HG02588 (cell line): Measurements from ENCODE around the gene EHBP1.

Experiments used
- ATAC-seq: cut with Tn5 transposase; IDR thresholded peaks from one replicate; pipeline ENCODE4 v1.9.1; 2021; ENCODE audit warnings: mild to moderate bottlenecking, moderate library complexity; ENCODE audit not compliant: unreplicated experiment

EHBP1 gene

DNA sequence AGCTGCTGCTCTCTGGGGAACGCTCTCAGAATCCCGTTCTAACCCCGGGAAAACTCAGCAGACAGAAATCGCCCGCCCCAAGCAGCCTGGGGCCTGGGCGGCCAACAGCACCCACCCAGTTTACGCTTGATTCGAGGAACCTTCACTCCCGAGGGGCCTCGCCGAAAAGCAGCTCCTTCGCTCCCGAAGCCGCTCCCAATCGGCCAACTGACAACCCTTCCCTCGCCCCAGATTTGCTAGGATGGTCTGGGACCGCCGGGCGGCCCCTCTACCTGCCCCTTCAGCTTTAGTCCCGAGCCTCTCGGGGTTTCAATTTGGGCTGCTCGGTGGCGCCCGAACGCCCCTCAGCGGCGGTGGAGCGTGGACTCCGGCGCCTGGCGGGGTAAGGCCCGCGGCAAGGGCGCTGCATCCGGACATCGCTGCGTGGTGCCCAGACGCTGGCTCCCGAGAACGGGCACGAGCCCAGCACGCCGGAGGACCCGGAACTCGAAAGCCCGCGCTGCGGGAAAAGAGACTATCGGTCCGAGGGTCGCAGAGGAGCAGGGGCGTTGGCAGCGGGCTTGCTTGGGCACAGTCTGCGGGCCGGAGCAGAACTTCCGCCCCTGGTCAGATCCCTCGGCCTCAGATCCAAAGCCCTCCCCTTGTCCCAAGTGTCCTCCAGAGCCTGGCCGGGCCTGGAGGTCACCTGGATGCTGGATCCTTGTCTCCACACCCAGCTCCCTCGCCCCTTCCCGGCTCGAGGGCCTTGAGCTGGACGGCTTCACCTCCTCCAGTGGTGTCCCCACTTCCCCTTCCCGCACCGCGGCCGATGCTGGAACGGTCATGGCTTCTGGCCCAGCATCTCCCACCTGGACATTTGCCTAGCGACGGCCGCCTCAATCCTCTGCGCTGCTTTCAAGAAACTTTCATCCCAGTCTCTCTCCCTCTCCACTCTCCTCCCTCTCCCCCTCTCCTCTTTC lies 342.1 kb downstream of the EHBP1 start:
- no peak for ATAC-seq

DNA sequence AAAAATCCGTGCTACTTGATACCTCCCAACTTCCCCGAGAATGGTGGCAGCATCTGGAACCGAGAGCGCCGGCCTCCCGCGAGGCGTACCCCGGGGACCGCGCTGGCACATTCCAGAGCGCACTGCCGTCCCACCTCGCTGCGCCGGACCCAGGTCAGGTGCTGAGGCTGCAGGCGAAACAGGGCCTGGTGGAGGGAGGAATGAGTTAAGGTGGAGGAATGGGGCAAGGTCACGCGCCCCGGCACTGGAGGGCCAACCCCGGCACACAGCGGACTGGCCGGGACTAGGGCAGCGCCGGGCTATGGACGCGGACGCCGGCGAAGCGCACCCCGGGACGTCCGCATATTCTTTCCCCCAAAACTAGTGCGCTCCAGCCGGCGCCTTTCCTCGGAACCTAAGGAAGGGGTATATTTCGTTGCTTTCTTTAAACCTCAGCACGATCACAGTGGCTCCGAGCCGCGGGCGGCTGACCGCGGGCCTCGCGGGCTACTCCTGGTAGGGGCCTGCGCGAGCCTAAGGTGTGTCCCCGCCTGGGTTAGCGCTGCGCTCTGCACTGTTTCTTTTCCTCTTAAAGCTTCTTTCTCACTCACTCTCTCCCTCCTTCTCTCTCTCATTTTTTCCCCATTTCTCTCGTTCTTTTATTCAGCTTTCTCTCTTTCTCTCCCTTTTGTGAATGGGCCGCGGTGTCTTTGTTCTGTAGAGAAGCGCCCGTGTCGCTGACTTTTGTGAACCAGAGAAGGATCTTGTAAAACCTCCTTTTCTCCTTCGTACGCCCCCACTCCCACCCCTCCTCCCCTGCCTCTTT lies 343.1 kb downstream of the EHBP1 start:
- ATAC-seq, result no peak

DNA sequence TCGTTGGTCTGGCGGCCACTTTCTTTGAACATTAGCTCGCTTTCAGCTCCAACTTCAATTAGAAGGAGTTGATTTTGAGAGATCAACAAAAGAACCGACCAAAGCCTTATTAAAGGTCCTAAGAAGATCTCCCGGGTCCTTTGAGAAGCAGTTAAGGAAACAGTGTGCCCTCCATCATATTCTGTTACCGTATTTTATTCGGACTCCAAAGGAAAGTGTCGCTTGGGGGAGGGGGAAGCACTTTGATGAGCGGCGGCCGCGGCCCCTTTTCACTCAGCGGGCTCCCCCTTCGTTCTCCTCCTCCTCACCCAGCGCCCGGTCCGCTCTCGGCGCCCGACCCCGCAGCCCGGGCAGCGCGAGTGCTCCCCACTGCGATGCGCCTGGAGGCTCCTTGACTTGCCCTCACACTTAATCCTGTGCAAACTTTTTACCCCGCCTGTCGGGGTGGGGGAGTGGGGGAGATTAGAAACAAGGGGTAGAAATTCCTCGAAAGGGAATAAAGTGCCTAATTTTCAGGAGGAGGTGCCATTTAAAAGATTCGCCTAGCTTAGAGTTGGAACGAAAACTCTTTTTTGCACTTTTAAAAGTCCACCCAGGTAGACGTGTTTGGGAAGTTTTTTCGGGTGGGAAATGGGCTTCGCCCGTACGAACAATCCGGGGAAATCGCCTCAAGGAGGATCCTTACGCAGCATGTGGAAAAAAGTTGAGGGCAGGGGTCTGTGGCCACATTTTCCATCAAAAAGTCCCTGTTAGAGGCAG lies 343.9 kb downstream of the EHBP1 start:
- no peak for ATAC-seq

DNA sequence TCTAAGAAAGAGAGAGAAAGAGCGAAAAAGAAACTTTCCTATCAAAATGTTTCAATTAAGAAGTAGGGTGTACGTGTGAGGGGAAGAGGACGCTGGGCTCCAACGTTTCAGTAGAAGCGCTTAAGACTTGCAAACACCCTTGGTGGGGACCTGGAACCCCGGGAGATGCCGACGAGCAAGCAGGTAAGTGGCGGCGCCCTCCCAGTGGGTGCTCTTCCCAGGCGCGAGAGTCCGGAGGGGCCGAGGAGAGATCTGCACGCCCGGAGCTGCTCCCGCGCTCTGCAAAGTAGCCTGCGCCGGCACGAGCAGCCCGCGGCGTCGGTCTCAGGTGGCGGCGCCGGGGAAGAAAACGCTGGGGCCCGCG lies 344.4 kb downstream of the EHBP1 start:
- ATAC-seq, result peak; percentile 31

DNA sequence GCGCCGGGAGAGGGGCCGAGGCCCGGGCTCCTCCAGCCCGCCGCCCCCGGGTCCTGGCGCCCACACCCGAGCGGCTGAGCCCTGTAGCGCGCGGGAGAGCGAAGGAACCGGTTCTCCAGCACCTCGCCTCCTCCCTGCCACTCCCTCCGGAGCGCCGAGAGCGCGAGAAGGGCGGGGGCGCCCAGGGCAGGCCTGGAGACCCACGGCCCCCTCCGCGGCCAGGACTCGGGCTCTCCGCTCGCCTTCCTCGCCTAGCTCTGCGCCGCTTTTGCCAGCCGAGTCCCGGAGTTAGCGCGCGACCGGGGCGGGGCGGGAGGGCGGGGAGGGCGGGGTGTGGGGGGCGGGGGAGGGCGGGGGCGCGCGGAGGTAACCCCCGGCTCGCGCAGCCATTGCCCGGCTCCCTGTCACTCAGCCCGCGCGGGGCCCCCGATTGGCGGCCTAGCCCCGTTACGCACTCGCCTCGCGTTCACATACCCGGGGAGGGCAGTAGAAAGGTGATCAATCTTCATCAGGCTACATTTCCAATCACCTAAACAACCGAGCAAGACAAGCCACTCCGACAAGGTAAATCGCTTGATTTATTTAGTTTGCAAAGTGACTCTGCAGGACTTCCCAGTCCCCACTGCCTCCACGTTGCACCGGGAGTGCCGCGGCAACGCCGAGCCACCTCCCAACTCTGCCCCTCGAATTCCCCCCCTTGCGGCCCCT lies 345.0 kb downstream of the EHBP1 start, which contains the start of gene OTX1:
Gene OTX1 (plus strand): TSS at position 497 of the 708 bp plus-strand sequence. CDS start 2,161 bp downstream, outside the sequence.
- ATAC-seq, result peak; percentile 79

DNA sequence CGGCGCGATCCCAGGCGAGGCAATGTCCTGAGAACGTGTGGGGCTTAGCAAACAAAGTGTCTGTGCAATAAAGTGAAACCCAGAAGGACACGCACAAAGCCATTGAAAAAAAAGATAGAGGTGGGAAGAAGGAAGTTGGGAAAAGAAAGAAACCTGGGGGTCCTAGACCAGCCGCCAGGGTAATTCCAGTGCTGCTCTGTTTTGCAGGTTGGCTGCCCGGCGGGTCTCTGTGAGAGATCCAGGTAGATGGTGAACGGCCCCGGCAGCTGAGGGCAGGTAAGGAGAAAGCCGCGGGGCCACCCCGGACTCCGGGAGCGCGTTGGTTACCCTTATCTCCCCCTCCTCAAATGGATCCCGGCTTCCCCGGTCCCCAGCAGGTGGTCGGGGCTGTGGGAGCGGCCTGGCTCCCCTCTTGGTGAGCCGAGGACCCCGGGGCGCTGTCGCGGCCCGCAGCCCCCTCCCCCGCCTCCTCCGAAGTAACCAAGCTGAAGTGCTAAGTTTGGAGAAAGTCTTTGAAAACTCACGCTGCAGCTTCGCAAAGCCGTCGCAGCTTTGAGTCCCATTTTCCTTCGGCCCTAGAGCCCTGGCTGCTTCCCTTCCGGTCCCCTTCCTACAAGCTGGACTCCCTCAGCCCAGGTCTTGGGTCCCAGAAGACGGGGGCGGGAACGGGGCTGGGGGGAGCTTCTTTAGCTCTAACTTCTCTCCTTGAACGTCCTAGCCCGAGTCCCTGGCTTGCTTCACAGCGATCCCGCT lies 345.7 kb downstream of the EHBP1 start:
- ATAC-seq, result no peak

DNA sequence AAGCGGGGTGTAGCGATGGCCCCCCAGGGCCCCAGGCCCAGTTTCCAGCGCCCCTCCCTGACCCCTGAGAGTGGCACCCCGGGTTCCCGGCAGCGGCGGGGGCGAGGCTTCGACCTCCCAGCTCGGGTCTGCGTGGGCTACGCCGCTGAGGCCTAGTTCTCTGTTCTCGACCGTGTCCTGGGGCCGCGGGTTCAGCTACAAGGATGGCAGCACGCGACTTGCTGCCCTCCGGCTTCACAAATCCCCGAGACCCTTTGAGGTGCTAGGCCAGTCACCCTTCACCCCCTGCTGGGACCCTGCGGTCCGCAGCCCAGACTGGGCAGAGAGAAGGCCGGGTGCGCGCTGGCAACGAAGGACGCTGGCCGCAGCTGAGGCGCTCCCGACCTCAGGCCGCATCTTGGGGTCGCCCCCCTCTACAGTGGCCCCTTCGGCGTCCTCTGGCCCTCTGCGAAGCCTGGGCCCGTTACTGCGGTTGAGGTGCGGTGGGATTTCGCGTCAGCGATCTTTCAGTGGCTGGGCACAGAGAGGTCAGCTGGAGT lies 346.4 kb downstream of the EHBP1 start:
- no peak for ATAC-seq

DNA sequence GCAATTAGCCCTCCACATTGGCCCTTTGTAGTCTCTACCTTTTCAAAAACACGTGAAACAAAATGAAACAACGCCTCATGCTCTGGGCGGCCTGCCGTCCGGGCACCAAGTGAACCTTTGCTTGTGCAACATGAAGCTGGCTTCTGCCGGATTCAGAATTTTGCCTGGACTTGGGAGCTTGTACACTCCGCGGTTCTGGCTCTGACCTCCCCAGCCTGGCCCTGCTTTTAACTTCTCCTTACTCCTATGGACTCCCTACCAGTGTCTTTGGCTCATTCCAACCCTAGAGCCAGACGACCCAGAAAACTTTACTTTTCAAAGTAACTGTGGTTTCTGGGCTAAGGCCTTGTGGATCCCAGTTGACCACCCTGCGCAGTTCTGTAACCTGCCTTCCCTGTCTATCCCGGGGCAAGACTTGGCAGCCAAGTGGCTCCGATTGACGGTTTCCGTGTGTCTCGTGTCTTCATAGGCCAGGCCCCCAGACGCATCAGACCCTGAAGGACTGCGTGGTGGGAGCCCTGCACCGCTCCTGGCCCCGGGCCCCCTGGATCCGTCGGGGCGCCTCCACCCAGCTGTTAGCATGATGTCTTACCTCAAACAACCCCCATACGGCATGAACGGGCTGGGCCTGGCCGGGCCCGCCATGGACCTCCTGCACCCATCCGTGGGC lies 347.0 kb downstream of the EHBP1 start:
- no peak for ATAC-seq

DNA sequence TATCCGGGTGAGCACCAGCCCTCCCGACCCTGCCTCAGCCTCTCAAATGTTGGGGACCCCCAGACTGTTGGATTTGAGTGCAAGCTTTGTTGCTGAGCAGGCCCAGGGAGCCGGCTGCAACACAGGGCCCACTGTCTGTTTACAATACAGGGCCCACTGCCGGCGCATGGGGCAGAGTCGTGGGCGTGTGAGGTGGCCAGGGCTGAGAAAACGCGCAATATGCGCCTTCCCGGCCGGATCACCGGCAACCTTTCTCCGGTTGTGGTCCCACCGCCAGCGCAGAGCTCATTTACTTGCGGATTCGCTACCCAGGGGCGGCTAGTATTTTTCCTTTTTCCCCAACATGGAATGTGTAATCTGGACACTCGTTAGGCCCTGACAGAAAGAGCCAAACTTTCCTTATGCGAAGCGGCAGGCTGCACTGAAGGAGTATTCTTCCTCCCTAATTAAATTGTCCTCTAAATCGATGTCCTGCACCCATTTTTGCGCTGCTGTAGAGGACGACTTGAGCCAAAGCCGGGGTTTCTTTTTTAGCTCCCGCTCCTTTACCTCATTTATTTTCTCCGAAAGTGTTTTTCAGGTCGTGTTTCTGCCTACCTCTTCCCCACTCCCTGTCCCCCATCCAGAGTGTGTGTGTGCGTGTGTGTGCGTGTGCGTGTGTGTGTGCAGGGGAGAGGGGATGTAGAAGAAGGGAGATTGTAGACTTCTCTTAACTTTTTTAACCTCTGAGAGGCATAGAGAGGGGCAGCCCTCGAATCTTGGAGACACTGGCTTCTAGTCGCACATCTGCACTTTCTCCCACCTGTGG lies 347.8 kb downstream of the EHBP1 start:
- ATAC-seq, result no peak

DNA sequence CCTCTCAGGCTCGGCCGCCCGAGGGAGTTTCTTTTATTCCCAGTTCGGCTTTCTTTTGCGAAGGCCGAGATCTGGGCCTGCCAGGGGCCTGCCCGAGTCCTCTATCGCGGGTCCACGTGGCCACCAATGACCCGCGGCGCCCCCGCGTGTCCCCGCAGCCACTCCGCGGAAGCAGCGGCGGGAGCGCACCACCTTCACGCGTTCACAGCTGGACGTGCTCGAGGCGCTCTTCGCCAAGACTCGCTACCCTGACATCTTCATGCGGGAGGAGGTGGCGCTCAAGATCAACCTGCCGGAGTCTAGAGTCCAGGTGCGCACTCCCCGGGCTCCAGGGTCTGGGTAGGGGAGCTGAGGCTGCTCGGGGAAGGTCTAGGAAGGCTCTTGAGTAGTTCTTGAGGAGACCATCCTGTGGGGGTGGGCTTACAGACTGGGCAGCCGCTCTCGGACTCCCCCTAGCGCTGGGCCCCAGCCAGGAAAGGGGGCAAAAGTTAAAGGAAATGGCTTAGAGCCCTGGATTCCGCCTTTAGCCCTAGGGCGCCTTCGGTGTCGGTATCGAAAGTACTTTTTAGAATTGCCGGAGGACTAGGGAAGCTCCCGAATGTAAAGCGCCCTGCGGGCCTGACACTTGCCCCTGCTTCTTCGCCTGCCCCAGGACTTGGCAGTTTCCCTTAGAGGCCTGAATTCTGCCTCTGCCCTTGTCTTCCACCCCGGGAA lies 348.5 kb downstream of the EHBP1 start:
- no peak for ATAC-seq

DNA sequence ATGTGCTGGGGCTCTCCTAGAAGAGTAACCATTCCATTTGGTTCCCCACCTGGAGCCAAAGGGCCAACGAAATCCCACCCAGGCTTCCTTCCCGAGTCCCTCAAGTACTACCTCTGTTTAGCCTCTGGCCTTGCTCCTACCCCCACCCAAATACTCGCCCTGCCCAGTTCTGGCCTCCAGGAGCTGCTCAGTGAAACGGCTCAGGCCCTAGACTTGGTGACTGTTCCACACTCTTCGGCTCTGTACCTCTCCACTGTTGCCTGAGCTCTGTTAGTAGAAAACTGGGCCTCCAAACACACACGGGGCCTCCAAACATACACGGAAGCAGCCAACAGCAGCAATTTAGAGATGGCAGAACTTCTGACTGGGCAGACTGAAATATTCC lies 349.3 kb downstream of the EHBP1 start:
- ATAC-seq, result no peak

DNA sequence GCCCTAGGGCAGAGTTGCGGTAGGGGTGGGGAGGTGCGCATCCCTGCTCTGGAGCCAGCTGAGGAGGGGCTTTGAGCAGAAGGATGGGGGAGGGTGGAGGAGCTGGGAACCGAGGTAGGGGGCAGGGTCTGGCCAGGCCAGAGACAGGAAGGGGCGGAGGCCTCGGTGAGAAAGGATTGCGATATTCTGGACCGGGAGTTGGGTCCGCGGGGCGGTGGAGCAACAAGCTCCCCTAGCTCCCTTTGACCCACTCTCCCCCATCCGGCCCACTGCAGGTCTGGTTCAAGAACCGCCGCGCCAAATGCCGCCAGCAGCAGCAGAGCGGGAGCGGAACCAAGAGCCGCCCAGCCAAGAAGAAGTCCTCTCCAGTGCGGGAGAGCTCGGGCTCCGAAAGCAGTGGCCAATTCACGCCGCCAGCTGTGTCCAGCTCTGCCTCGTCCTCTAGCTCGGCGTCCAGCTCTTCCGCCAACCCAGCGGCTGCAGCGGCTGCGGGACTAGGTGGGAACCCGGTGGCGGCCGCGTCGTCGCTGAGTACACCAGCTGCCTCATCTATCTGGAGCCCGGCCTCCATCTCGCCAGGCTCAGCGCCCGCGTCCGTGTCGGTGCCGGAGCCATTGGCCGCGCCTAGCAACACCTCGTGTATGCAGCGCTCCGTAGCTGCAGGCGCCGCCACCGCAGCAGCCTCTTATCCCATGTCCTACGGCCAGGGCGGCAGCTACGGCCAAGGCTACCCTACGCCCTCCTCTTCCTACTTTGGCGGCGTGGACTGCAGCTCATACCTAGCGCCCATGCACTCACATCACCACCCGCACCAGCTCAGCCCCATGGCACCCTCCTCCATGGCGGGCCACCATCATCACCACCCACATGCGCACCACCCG lies 350.0 kb downstream of the EHBP1 start:
- ATAC-seq, result no peak

DNA sequence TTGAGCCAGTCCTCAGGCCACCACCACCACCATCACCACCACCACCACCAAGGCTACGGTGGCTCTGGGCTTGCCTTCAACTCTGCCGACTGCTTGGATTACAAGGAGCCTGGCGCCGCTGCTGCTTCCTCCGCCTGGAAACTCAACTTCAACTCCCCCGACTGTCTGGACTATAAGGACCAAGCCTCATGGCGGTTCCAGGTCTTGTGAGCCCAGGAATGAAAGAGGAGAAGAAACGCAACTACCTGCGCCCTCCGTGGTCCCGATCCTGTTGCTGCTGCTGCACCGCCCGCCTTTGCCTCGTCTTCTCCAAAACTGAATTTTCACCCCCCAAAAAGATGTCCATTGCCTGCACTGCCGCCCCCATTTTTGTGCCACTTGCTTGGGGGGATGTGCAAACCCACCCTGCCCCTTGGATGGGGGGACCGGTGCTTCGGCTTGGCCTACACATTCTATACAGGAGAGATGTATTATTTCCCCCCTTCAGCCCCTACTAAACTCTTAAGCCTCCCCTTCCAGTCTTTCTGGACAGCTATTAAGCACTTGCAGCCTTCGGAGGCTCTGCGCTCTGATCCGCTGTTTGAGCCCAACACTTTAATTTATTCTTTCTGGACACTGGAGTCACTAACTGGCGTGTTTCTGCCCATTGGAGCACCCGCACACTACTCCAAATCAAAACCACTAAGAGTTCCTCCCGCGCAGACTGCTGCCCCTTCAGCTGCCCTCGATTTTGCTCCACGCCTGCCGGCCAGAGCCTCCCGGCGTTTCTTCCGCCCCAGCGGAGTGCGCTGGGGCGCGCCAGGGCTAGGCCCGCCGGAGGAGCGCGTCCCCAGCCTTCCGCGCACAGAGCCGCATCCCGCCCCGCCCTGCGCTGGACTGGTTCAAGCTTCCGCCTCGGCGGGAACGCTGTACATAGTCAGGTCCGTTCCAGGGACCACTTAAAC lies 350.9 kb downstream of the EHBP1 start:
- ATAC-seq, result peak; percentile 61

DNA sequence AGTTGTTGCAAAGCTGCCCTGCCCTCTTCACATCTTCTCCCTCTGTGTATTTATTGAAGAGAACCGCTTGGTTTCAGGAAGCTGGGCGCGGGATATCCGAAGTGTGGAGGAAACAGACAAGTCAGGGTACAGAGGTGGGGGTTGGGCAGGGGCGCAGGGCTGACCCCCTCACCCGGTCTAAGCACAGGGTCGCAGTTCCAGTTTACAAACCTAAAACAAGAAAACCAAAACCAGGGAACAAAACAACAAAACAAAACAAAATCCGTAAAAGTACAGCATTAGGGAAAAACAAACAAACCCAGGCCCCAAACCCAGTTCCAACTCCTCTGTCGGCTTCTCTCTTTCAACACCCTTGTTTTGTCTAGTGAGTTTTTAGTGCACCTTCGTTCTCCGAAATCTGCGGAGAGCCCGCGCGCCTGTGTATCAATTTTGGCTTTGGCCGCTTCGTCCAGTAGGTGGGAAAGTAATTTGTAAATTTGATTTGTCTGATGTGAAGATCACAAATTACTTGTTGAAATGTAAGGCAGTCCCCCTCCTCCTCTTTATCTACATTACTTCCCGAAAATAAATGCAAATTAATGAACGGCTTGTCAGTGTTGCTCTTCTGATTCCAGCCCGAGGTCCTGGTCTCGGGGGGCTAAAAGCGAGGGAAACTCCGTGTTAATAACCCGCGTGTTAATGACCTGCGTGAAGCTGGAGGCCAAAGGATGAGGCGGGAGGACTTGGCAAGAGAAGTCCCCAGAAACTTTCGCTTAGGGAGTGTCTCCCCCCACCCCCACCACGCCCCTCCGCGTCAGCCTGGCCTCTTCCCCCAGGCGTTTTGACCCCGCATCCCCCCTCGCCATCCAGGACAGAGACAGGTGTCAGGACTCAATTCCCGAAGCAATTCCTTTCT lies 352.0 kb downstream of the EHBP1 start:
- no peak for ATAC-seq
